ENCODE data around the gene RIOX2. TPM values are rescaled to one million over a fixed set of nuclear protein-coding genes. Genes with fewer than 3 reads are reported as not detected.

RIOX2 gene
- total RNA-seq, 2 experiments from 2014 or later, result 26.8 to 32.0 TPM

DNA sequence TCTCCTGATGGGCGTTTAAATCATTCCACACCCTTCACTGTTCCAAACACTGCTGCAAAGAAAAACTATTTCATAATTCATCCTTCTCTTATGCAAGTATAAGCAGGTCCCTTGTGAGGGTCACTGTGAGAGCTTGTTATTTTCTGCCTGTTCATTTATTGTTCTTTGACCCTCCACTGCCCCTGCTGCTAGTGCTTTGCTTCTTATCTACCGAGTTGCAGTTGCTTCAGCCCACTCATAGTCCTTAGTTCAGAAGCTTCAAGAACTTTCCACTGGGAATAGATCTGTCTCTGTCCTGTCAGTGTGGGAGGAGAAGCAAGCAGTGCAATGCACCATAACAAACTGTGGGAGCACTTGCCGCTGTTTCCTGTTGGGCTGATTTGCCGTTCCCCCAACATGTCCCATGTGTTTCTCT is 39.8 kb downstream of the RIOX2 start:
- Histone ChIP-seq H2AFZ (ENCODE audit: low read length) (no peak overlapping the region), H3K9me2 (ENCODE audit: insufficient read depth, low read length) (no peaks in the 10 kb centered on the region), H3K4me3 (ENCODE audit: low read depth, low read length, poor library complexity, severe bottlenecking) (no peak overlapping the region), H3K27ac (ENCODE audit: low read depth, low read length, poor library complexity, severe bottlenecking) (no peak overlapping the region), H3K79me2 (ENCODE audit: insufficient read depth, low read depth, low read length) (no peaks in the 10 kb centered on the region), H3K9me3 (ENCODE audit: low read length) (no peaks in the 10 kb centered on the region), H3K4me1 (ENCODE audit: insufficient read depth, low read length, poor library complexity, severe bottlenecking) (no peaks in the 10 kb centered on the region), H3K36me3 (ENCODE audit: insufficient read depth, low read length) (no peaks in the 10 kb centered on the region), H3K4me2 (ENCODE audit: low read length) (no peak overlapping the region), H4K20me1 (ENCODE audit: insufficient read depth, low read length) (no peaks in the 10 kb centered on the region)
- DNase-seq (ENCODE audit: low spot score), result no peak
- intact Hi-C loops (cut with micrococcal nuclease; ENCODE audit: unreplicated experiment), result no loop called here
- ChIA-PET CTCF (ENCODE audit: unreplicated experiment) (no interaction called here), POLR2A (no interaction called here)
- TF ChIP-seq, protein P1, sequence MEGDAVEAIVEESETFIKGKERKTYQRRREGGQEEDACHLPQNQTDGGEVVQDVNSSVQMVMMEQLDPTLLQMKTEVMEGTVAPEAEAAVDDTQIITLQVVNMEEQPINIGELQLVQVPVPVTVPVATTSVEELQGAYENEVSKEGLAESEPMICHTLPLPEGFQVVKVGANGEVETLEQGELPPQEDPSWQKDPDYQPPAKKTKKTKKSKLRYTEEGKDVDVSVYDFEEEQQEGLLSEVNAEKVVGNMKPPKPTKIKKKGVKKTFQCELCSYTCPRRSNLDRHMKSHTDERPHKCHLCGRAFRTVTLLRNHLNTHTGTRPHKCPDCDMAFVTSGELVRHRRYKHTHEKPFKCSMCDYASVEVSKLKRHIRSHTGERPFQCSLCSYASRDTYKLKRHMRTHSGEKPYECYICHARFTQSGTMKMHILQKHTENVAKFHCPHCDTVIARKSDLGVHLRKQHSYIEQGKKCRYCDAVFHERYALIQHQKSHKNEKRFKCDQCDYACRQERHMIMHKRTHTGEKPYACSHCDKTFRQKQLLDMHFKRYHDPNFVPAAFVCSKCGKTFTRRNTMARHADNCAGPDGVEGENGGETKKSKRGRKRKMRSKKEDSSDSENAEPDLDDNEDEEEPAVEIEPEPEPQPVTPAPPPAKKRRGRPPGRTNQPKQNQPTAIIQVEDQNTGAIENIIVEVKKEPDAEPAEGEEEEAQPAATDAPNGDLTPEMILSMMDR (conservative IDR thresholded peaks at IDR 0.05; ENCODE audit: low read length), result no peak
- TF ChIP-seq EZH2phosphoT487 (IDR thresholded peaks at IDR 0.05; ENCODE audit: borderline replicate concordance, low read depth, low read length), result no peak
- no TSS peak for BruUV-seq (replicated peaks)

DNA sequence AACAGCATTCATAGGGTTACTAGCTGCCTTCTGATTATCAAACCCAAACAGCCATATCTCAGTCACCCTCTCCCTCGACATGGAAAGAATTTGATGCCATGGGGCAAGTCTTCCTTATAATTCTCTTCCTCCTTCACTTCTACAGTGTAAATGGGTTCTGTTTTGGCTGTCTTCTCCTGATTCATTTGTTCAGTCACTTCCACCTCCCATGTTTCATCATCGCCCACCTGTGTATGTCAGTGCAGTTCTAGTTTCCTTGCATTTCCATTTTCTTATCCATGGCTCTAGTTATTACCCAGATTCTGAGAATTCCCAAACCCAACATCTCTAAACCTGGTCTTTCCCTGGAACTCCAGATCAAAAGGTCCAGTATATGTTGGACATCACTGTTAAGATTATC is 41.0 kb downstream of the RIOX2 start:
- no peaks in the 10 kb centered on the region for H3K79me2 ChIP-seq (ENCODE audit: insufficient read depth, low read depth, low read length)
- no peak overlapping the region for H3K4me2 ChIP-seq (ENCODE audit: low read length)
- H3K36me3 ChIP-seq (ENCODE audit: insufficient read depth, low read length), result no peaks in the 10 kb centered on the region
- intact Hi-C loops (cut with micrococcal nuclease; ENCODE audit: unreplicated experiment), result no loop called here
- DNase-seq (ENCODE audit: low spot score), result no peak
- ChIA-PET POLR2A (interaction anchor here (0.6 kb wide), 1 partner anchor 607 kb away, joined by 5 read pairs; no protein-coding TSS in a partner anchor), CTCF (ENCODE audit: unreplicated experiment) (no interaction called here)
- H2AFZ ChIP-seq (ENCODE audit: low read length), result no peak overlapping the region
- no peaks in the 10 kb centered on the region for H3K9me2 ChIP-seq (ENCODE audit: insufficient read depth, low read length)
- H3K9me3 ChIP-seq (ENCODE audit: low read length), result no peaks in the 10 kb centered on the region
- BruUV-seq (replicated peaks), result no TSS peak
- H3K4me1 ChIP-seq (ENCODE audit: insufficient read depth, low read length, poor library complexity, severe bottlenecking), result no peaks in the 10 kb centered on the region
- H3K4me3 ChIP-seq (ENCODE audit: low read depth, low read length, poor library complexity, severe bottlenecking), result no peak overlapping the region
- no peaks in the 10 kb centered on the region for H4K20me1 ChIP-seq (ENCODE audit: insufficient read depth, low read length)
- TF ChIP-seq, protein P1 (conservative IDR thresholded peaks at IDR 0.05; ENCODE audit: low read length), result no peak
- no peak for TF ChIP-seq EZH2phosphoT487 (IDR thresholded peaks at IDR 0.05; ENCODE audit: borderline replicate concordance, low read depth, low read length)
- no peak overlapping the region for H3K27ac ChIP-seq (ENCODE audit: low read depth, low read length, poor library complexity, severe bottlenecking)

DNA sequence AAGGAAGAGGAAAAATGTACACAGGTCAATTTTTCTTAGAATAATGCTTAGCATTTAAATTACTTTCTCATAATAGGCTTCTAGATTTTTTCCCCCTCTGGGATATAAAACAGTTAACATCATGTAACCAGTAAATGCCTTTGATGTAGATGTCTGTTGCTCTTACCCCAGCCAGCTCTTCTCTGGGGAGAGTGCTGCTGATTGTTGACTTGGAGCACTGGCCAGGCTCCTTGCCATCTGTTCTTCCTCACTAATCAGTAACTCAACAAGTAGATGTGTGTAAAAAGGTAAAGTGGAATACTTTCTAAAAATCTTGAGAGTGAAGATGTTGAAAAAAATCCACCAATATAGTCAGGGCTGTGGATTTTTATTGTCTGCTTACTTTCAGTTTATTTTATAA is 42.2 kb downstream of the RIOX2 start:
- Histone ChIP-seq H3K9me3 (ENCODE audit: low read length) (no peaks in the 10 kb centered on the region), H3K79me2 (ENCODE audit: insufficient read depth, low read depth, low read length) (no peaks in the 10 kb centered on the region), H4K20me1 (ENCODE audit: insufficient read depth, low read length) (no peaks in the 10 kb centered on the region), H3K36me3 (ENCODE audit: insufficient read depth, low read length) (no peaks in the 10 kb centered on the region), H3K4me1 (ENCODE audit: insufficient read depth, low read length, poor library complexity, severe bottlenecking) (no peaks in the 10 kb centered on the region), H3K4me3 (ENCODE audit: low read depth, low read length, poor library complexity, severe bottlenecking) (no peak overlapping the region), H3K27ac (ENCODE audit: low read depth, low read length, poor library complexity, severe bottlenecking) (no peak overlapping the region), H3K9me2 (ENCODE audit: insufficient read depth, low read length) (no peaks in the 10 kb centered on the region), H2AFZ (ENCODE audit: low read length) (no peak overlapping the region), H3K4me2 (ENCODE audit: low read length) (no peak overlapping the region)
- DNase-seq (ENCODE audit: low spot score), result no peak
- ChIA-PET POLR2A (interaction anchor here (0.7 to 1.0 kb wide), 2 partner anchors 9 to 10 kb away, joined by 4 to 6 read pairs; no protein-coding TSS in a partner anchor), CTCF (ENCODE audit: unreplicated experiment) (no interaction called here)
- intact Hi-C loops (cut with micrococcal nuclease; ENCODE audit: unreplicated experiment), result no loop called here
- BruUV-seq (replicated peaks), result no TSS peak
- no peak for TF ChIP-seq EZH2phosphoT487 (IDR thresholded peaks at IDR 0.05; ENCODE audit: borderline replicate concordance, low read depth, low read length)
- TF ChIP-seq, protein P1 (conservative IDR thresholded peaks at IDR 0.05; ENCODE audit: low read length), result no peak

Data from OCI-LY7 (cell line).